Measurements from ENCODE around the gene ZNF584. TPM values are rescaled to one million over a fixed set of nuclear protein-coding genes. Genes with fewer than 3 reads are reported as not detected.

The ZNF584 gene
- total RNA-seq, 3 donors from 2014 or later (not counting 1 experiment from before 2014, with no cell fraction given): 1.6 to 3.9 (median 2.8) TPM

DNA sequence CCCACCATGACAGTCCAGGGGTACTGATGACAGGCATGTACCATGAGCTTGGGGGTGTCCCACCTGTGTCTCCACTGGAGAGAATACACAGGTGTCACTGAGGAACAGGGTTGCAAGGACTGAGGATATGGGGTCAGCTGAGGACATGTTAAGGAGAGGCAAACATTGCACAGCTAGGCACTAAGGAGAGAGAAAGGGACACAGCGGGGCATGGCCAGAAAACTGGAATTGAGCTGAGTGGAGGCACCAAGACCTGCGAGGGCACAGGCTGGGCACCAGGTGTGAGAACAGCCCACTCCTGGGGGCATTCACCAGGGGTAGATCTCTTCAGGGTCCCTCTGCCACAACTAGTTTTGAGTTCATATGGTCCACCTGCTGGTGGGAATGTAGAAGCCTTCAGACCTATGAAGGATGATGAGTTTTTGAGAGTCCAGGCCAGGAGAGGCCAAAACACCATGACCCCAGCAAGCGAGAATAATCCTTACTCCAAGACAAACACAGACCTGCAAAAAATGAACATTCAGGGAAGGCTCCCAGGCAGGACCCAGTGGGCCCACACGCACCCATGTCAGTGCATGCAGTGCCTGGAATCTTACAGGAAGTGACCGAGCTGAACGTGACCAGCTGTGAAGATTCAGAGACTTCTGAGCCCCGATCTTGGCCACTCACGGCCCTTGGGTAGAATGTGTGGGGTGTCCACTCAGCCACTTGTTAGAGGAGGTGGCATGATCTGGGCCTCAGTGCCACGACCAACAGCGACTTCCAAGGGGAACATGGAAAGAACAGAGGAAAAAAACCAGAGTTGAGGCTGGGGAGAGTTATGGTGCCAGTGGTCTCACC lies 1.4 kb upstream of the ZNF584 start:
- intact Hi-C loops (cut with micrococcal nuclease): no loop called here
- ATAC-seq: no peak

GRCh38 chr19:58407658-58408151 lies 744 bp upstream of the ZNF584 start:
- Histone ChIP-seq H3K36me3 (ENCODE audit: control insufficient read depth, insufficient read depth, low read length) (no peaks in the 10 kb centered on the region), H3K4me3 (ENCODE audit: low read length) (peak overlapping the region; percentile 68), H3K27ac (ENCODE audit: low read length) (peak overlapping the region; percentile 89), H3K4me1 (ENCODE audit: control insufficient read depth, insufficient read depth, low read length) (peaks cover 20% of the 10 kb centered on the region), H3K9me3 (ENCODE audit: control insufficient read depth, insufficient read depth, low read length) (no peaks in the 10 kb centered on the region), H3K27me3 (ENCODE audit: control insufficient read depth, insufficient read depth, low read length) (no peaks in the 10 kb centered on the region)
- no peaks in the 10 kb centered on the region for H3K9me3 Mint-ChIP-seq
- no peak for ATAC-seq
- no peak for TF ChIP-seq CTCF (IDR thresholded peaks at IDR 0.05)
- H3K27ac Mint-ChIP-seq: peak overlapping the region; percentile 92 to 98
- peaks cover 29 to 36% of the 10 kb centered on the region in 2 donors for H3K4me1 Mint-ChIP-seq
- H3K4me3 Mint-ChIP-seq: peak overlapping the region; percentile 97
- 26% methylated on average over 22 of the region's 22 CpGs for WGBS (ENCODE audit: insufficient coverage)
- DNase-seq: peak in 1 of 2 donors; percentile 33
- no peaks in the 10 kb centered on the region for H3K36me3 Mint-ChIP-seq
- H3K27me3 Mint-ChIP-seq (ENCODE audit: low read depth in 2 of 2): no peaks in the 10 kb centered on the region
- intact Hi-C loops (cut with micrococcal nuclease): no loop called here

More for the DNA sequence above, 1.4 kb upstream of the ZNF584 start:
- Mint-ChIP-seq H3K4me3 (peak overlapping the region; percentile 97), H3K9me3 (no peaks in the 10 kb centered on the region), H3K27me3 (ENCODE audit: low read depth in 2 of 2) (no peaks in the 10 kb centered on the region), H3K27ac (peak overlapping the region; percentile 92 to 98), H3K4me1 (peaks cover 29 to 36% of the 10 kb centered on the region in 2 donors), H3K36me3 (no peaks in the 10 kb centered on the region)
- no peaks in the 10 kb centered on the region for H3K36me3 ChIP-seq (ENCODE audit: control insufficient read depth, insufficient read depth, low read length)
- 75% methylated on average over 10 of the region's 10 CpGs for WGBS (ENCODE audit: insufficient coverage)
- H3K4me1 ChIP-seq (ENCODE audit: control insufficient read depth, insufficient read depth, low read length): peaks cover 22% of the 10 kb centered on the region
- no peaks in the 10 kb centered on the region for H3K9me3 ChIP-seq (ENCODE audit: control insufficient read depth, insufficient read depth, low read length)
- no peak overlapping the region for H3K4me3 ChIP-seq (ENCODE audit: low read length)
- DNase-seq: peak in 1 of 2 donors; percentile 36
- H3K27ac ChIP-seq (ENCODE audit: low read length): no peak overlapping the region
- no peaks in the 10 kb centered on the region for H3K27me3 ChIP-seq (ENCODE audit: control insufficient read depth, insufficient read depth, low read length)
- no peak for TF ChIP-seq CTCF (IDR thresholded peaks at IDR 0.05)

- ATAC-seq (no peak), DNase-seq (peak in 1 of 2 donors; percentile 33)
- H3K4me1 Mint-ChIP-seq: peaks cover 29 to 36% of the 10 kb centered on the region in 2 donors
- TF ChIP-seq CTCF (IDR thresholded peaks at IDR 0.05): no peak
- no peaks in the 10 kb centered on the region for H3K27me3 Mint-ChIP-seq (ENCODE audit: low read depth in 2 of 2)
- Histone ChIP-seq H3K27ac (ENCODE audit: low read length) (peak overlapping the region; percentile 89), H3K27me3 (ENCODE audit: control insufficient read depth, insufficient read depth, low read length) (no peaks in the 10 kb centered on the region), H3K36me3 (ENCODE audit: control insufficient read depth, insufficient read depth, low read length) (no peaks in the 10 kb centered on the region), H3K4me3 (ENCODE audit: low read length) (peak overlapping the region; percentile 68), H3K4me1 (ENCODE audit: control insufficient read depth, insufficient read depth, low read length) (peaks cover 20% of the 10 kb centered on the region), H3K9me3 (ENCODE audit: control insufficient read depth, insufficient read depth, low read length) (no peaks in the 10 kb centered on the region)
- H3K9me3 Mint-ChIP-seq: no peaks in the 10 kb centered on the region
- H3K27ac Mint-ChIP-seq: peak overlapping the region; percentile 92 to 98
- intact Hi-C loops (cut with micrococcal nuclease): no loop called here
- no peaks in the 10 kb centered on the region for H3K36me3 Mint-ChIP-seq
- WGBS (ENCODE audit: insufficient coverage): 5% methylated on average over 34 of the region's 34 CpGs
- H3K4me3 Mint-ChIP-seq: peak overlapping the region; percentile 86
Measured at GRCh38 chr19:58409010-58409790, 751 bp downstream of the ZNF584 start.

Data from natural killer cell (primary cell).